ENCODE data around the gene KRT79.

The KRT79 gene

GRCh38 chr12:52817699-52818238, 16.3 kb downstream of the KRT79 start:
- DNase-seq, result no peak

- no peak for DNase-seq
Measured at GRCh38 chr12:52817003-52817698, 17.0 kb downstream of the KRT79 start.

GRCh38 chr12:52815676-52816588, 18.2 kb downstream of the KRT79 start:
- no peak for DNase-seq

- no peak for DNase-seq
Measured at GRCh38 chr12:52815161-52815560, 18.9 kb downstream of the KRT79 start.

- no peak for DNase-seq
Measured at GRCh38 chr12:52814710-52815155, 19.4 kb downstream of the KRT79 start.

GRCh38 chr12:52813885-52814709, 20.0 kb downstream of the KRT79 start, which contains the start of gene KRT4:
Gene KRT4 (minus strand): TSS chr12:52814116. CDS start chr12:52814058, 58 bp downstream.
- DNase-seq, result no peak

GRCh38 chr12:52813203-52813819, 20.8 kb downstream of the KRT79 start:
- DNase-seq, result no peak

- no peak for DNase-seq
Measured at GRCh38 chr12:52812749-52813148, 21.4 kb downstream of the KRT79 start.

- DNase-seq, result no peak
Measured at GRCh38 chr12:52812073-52812400, 22.1 kb downstream of the KRT79 start.

GRCh38 chr12:52811191-52812072, 22.7 kb downstream of the KRT79 start:
- DNase-seq, result no peak

- DNase-seq, result no peak
Measured at GRCh38 chr12:52810554-52810953, 23.6 kb downstream of the KRT79 start.

- no peak for DNase-seq
Measured at GRCh38 chr12:52809166-52809565, 24.9 kb downstream of the KRT79 start.

- no peak for DNase-seq
Measured at GRCh38 chr12:52808573-52809160, 25.4 kb downstream of the KRT79 start.

GRCh38 chr12:52807544-52808470, 26.3 kb downstream of the KRT79 start:
- DNase-seq, result no peak

- no peak for DNase-seq
Measured at GRCh38 chr12:52806821-52807543, 27.1 kb downstream of the KRT79 start.

GRCh38 chr12:52806169-52806811, 27.8 kb downstream of the KRT79 start:
- DNase-seq, result no peak

GRCh38 chr12:52805739-52806138, 28.4 kb downstream of the KRT79 start:
- no peak for DNase-seq

GRCh38 chr12:52805000-52805399, 29.1 kb downstream of the KRT79 start:
- DNase-seq, result no peak

GRCh38 chr12:52802442-52802841, 31.7 kb downstream of the KRT79 start:
- DNase-seq, result no peak

All from T1000 (cell line).